DOHH2 (cell line): ENCODE data around the gene MXRA7.
"Not testable (repeated sequence)": the region's sequence is repeated elsewhere in the genome, so short reads cannot be mapped to it uniquely, and the experiment has no call there.

Source experiments
- H3F3A ChIP-seq: fragments of 200-600 bp; sonication (generic), shearing (Covaris generic); 2 replicates; pipeline ENCODE4 v1.6.0; 2016; ENCODE audit warnings: antibody characterized with exemption, mild to moderate bottlenecking; ENCODE audit not compliant: control insufficient read depth, insufficient read depth
- H3K27ac ChIP-seq: fragments of 200-600 bp; sonication (generic); 2 replicates; pipeline ENCODE4 v1.5.1; 2014; ENCODE audit warnings: low read depth, mild to moderate bottlenecking, low read length, moderate library complexity
- H3K27me3 ChIP-seq: fragments of 200-600 bp; sonication (generic); 2 replicates; pipeline ENCODE4 v1.6.1; 2014; ENCODE audit warnings: mild to moderate bottlenecking, low read length, mixed read lengths; ENCODE audit not compliant: control insufficient read depth
- H3K36me3 ChIP-seq: fragments of 200-600 bp; sonication (generic); 2 replicates; pipeline ENCODE4 v1.6.1; 2014; ENCODE audit warnings: mild to moderate bottlenecking, low read length, moderate library complexity, mixed read lengths; ENCODE audit not compliant: control insufficient read depth
- H3K4me1 ChIP-seq: fragments of 200-600 bp; sonication (generic); 2 replicates; pipeline ENCODE4 v1.6.1; 2014; ENCODE audit warnings: mild to moderate bottlenecking, low read length, mixed read lengths; ENCODE audit not compliant: control insufficient read depth
- H3K4me2 ChIP-seq: fragments of 200-600 bp; sonication (generic); 2 replicates; pipeline ENCODE4 v1.6.0; 2014; ENCODE audit warnings: mild to moderate bottlenecking, low read length, moderate library complexity
- H3K4me3 ChIP-seq: fragments of 200-600 bp; sonication (generic); 2 replicates; pipeline ENCODE4 v1.5.1; 2014; ENCODE audit warnings: mild to moderate bottlenecking, low read length, mixed read lengths
- H3K79me2 ChIP-seq: fragments of 200-600 bp; sonication (generic); 2 replicates; pipeline ENCODE4 v1.6.1; 2014; ENCODE audit warnings: mild to moderate bottlenecking, low read length, mixed read lengths; ENCODE audit not compliant: control insufficient read depth
- H3K9me2 ChIP-seq: fragments of 200-600 bp; sonication (generic); replicated peaks from 2 replicates; pipeline ENCODE4 v1.6.1; 2014; ENCODE audit warnings: mild to moderate bottlenecking, low read length, mixed read lengths; ENCODE audit not compliant: control insufficient read depth
- H3K9me3 ChIP-seq: fragments of 200-600 bp; sonication (generic); 2 replicates; pipeline ENCODE4 v1.6.1; 2014; ENCODE audit warnings: antibody characterized with exemption, low read length, mixed read lengths; ENCODE audit not compliant: control insufficient read depth, insufficient read depth
- H4K20me1 ChIP-seq: fragments of 200-600 bp; sonication (generic); 2 replicates; pipeline ENCODE4 v1.6.0; 2014; ENCODE audit warnings: low read depth, mild to moderate bottlenecking, antibody characterized with exemption, low read length, moderate library complexity; ENCODE audit not compliant: control insufficient read depth, insufficient read depth
- EZH2phosphoT487 ChIP-seq: fragments of 200-600 bp; sonication (generic); IDR thresholded peaks from 2 replicates; pipeline ENCODE4 v1.6.1; 2017; ENCODE audit warnings: borderline replicate concordance, mild to moderate bottlenecking, antibody characterized with exemption, low read length, moderate library complexity, mixed read lengths
- TF ChIP-seq, protein P1 (sequence below): fragments of 200-600 bp; sonication (generic); IDR thresholded peaks from one replicate; pipeline ENCODE4 v1.5.1; 2014; ENCODE audit warnings: antibody characterized with exemption, mild to moderate bottlenecking, low read depth, low read length; ENCODE audit not compliant: poor library complexity, severe bottlenecking

MXRA7 gene

DNA sequence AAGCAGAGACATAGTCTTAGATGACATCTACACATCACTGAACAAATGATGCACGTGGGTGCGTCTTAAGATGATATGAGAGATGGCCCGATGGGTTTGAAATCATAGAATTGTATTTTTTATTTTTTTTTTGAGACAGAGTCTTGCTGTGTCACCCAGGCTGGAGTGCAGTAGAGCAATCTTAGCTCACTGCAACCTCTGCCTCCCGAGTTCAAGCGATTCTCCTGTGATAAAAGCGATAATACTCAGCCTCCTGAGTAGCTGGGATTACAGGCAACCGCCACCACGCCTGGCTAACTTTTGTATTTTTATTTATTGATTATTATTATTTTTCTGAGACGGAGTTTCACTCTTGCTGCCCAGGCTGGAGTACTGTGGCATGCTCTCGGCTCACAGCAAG is 72.5 kb downstream of the MXRA7 start:
- no peak overlapping the region for H3K4me2 ChIP-seq
- H3F3A ChIP-seq, result no peaks in the 10 kb centered on the region
- H3K9me2 ChIP-seq, result no peaks in the 10 kb centered on the region

GRCh38 chr17:76636486-76637206 is 74.1 kb downstream of the MXRA7 start:
- not testable (repeated sequence) for H3K27ac ChIP-seq, H3K4me1 ChIP-seq, H4K20me1 ChIP-seq, H3K9me2 ChIP-seq, H3F3A ChIP-seq, H3K27me3 ChIP-seq, H3K9me3 ChIP-seq, H3K4me2 ChIP-seq, H3K4me3 ChIP-seq, H3K36me3 ChIP-seq, H3K79me2 ChIP-seq

More for the DNA sequence above, 72.5 kb downstream of the MXRA7 start:
- Histone ChIP-seq H3K27me3 (peaks cover 18% of the 10 kb centered on the region), H3K4me3 (no peak overlapping the region), H3K4me1 (no peaks in the 10 kb centered on the region), H3K36me3 (no peaks in the 10 kb centered on the region), H3K27ac (no peak overlapping the region), H3K79me2 (no peaks in the 10 kb centered on the region), H3K9me3 (no peaks in the 10 kb centered on the region), H4K20me1 (no peaks in the 10 kb centered on the region)
- TF ChIP-seq EZH2phosphoT487, result no peak
- TF ChIP-seq, protein P1, sequence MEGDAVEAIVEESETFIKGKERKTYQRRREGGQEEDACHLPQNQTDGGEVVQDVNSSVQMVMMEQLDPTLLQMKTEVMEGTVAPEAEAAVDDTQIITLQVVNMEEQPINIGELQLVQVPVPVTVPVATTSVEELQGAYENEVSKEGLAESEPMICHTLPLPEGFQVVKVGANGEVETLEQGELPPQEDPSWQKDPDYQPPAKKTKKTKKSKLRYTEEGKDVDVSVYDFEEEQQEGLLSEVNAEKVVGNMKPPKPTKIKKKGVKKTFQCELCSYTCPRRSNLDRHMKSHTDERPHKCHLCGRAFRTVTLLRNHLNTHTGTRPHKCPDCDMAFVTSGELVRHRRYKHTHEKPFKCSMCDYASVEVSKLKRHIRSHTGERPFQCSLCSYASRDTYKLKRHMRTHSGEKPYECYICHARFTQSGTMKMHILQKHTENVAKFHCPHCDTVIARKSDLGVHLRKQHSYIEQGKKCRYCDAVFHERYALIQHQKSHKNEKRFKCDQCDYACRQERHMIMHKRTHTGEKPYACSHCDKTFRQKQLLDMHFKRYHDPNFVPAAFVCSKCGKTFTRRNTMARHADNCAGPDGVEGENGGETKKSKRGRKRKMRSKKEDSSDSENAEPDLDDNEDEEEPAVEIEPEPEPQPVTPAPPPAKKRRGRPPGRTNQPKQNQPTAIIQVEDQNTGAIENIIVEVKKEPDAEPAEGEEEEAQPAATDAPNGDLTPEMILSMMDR, result no peak

DNA sequence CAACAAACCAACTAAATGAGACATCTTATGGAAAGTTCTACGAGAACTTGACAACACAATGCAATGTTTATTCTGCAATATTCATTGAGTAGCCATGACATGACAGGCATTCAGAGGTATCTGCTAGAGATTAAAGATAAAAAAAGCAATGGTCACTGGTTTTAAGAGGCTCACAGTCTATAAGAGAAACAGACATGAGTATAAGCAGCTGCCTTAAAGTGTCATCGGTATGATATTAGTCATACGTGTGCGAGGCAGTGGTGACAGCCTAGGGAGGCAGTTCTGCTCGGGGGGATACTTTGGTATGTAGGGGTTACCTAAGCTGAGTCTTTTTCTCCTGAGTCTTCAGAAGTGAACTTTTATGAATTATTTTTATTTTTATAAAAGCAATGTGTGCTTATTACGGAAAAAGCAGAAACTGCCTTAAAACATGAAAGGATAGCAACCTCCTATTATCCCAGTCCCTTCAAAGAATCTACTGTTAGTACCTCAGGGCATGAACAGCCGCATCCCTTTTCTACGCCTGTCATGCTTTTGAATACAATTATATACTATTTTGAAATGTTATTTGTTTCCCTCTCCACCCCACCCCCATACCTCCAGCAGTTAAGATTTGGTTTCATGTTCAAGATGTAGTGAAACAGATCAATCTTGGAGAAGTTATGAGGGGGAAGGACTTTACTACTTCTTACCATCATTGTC is 75.0 kb downstream of the MXRA7 start:
- H3F3A ChIP-seq, result no peaks in the 10 kb centered on the region
- H3K4me2 ChIP-seq, result no peak overlapping the region
- no peak for TF ChIP-seq EZH2phosphoT487
- TF ChIP-seq, protein P1, result no peak
- H3K4me1 ChIP-seq, result no peaks in the 10 kb centered on the region
- no peak overlapping the region for H3K27ac ChIP-seq
- no peaks in the 10 kb centered on the region for H3K9me2 ChIP-seq
- H3K79me2 ChIP-seq, result no peaks in the 10 kb centered on the region
- peaks cover 7% of the 10 kb centered on the region; the same call in 1 of the 2 replicates for H3K27me3 ChIP-seq
- H3K9me3 ChIP-seq, result no peaks in the 10 kb centered on the region
- H4K20me1 ChIP-seq, result no peaks in the 10 kb centered on the region
- H3K4me3 ChIP-seq, result no peak overlapping the region
- no peaks in the 10 kb centered on the region for H3K36me3 ChIP-seq

DNA sequence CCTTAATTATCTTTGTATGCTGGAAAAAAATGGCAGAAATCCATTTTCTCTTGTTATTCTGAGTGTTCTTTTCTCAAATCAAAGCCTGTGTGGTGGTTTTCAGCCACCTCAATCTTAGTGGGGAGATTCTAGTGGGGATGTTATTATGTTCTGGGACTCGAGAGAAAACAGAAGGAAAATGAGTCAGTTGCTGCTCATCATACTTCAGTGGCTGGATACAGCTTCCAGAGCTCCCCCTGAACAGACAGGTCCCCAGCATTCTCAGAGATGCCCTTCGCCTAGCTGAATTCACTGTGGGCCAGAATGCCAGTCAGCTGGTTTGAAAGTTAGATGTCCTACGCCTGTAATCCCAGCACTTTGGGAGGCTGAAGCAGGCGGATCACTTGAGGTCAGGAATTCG is 75.7 kb downstream of the MXRA7 start:
- Histone ChIP-seq H3K27ac (no peak overlapping the region), H3K79me2 (no peaks in the 10 kb centered on the region), H3F3A (no peaks in the 10 kb centered on the region), H3K4me3 (no peak overlapping the region), H4K20me1 (no peaks in the 10 kb centered on the region), H3K36me3 (no peaks in the 10 kb centered on the region), H3K9me3 (no peaks in the 10 kb centered on the region), H3K4me1 (no peaks in the 10 kb centered on the region), H3K4me2 (no peak overlapping the region), H3K9me2 (no peaks in the 10 kb centered on the region), H3K27me3 (peaks cover 9% of the 10 kb centered on the region)
- no peak for TF ChIP-seq EZH2phosphoT487
- TF ChIP-seq, protein P1, result no peak
